Dedifferentiated amniotic fluid mesenchymal stem cell (primary cell): ENCODE results near the gene SARDH.
A peak's percentile ranks its signal among the peaks of the same experiment; 100 is the strongest.
"Not testable (repeated sequence)": the region's sequence is repeated elsewhere in the genome, so short reads cannot be mapped to it uniquely, and the experiment has no call there.

Experiments
- DNase-seq: peaks from one replicate; pipeline ENCODE4 v3.0.0-alpha.2; 2016; ENCODE audit errors: extremely low spot score

Gene SARDH

DNA sequence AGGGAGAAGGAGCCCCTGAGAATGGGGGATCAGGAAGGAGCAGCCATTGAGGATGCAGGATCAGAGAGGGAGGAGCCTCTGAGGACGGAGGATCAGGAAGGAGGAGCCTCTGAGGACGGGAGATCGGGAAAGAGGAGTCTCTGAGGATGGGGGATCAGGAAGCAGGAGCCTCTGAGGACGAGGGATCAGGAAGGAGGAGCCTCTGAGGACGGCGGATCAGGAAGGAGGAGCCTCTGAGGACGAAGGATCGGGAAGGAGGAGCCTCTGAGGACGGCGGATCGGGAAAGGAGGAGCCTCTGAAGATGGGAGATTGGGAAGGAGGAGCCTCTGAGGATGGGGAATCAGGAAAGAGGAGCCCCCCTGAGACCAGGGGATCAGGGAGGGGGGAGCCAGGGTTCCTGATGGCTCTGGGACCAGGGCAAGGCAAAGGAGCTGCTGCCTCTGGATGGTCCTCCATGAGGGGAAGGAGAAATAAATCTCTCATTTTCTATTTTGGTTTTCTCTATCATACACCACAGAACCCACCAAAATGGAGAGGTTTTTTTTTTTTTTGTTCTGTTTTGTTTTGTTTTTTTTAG, 22.6 kb upstream of the SARDH start:
- DNase-seq = no peak

DNA sequence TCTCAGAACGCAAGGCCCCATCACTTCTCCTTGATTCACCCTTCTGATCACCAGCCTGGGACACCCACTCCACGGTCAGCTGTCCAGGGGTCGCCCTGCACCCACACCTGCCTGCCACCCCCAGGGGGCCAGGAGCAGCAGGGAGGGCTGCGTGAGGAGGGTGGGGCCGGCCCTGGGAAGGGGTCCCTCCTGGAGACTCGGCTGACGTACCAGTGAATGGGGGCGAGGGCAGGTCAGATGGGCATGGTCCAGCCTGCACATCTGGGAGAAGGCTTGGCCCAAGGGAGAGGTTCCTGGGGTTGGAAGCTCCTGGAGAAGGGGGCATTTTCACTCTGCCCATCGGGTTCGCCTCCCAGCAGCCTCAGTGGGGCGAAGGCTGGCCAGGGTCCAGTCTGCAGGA, 21.8 kb upstream of the SARDH start:
- DNase-seq = no peak

GRCh38 chr9:133759146-133759900, 21.2 kb upstream of the SARDH start:
- DNase-seq = no peak

DNA sequence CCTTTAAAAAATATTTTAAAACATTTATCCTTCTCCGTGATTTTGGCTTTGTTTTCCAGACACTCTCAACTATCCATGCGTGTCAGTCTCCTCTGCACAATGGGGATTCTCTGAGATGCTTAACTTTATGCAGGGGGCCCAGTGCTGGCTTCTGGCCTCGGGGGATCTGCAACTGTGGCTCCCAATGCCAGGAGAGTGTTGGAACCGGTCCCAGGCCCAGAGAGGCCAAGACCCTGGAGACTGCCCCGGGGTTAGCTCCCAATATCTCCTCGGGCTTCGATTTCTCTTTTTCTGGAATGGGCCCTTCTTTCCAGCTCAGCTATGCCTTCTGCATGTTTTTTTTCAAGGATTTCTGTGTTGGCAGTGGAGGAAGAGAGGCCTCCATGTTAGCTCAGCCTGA, 20.1 kb upstream of the SARDH start:
- DNase-seq = no peak

DNA sequence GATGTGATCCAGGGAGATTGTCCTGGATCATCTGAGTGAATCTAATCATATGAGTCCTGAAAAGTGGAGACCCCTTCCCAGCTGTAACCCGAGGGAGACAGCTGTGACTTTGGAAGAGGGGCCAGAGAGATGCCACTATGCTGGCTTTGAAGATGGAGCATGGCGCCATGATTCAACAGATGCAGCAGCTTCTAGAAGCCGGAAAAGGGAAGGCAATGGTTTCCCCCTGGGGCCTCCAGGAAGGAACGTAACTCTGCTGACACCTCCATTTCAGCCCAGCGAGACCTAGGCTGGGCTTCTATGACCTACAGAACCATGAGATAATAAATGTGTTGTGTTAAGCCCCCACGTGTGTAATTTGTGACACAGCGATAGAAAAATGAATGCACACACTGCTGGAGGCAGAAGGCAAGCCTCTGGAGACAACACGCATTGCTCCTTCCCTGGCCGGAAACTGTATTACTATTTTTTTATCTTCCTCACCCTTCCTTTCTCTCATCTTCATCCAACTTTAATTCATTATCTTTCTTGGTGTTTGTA, 16.6 kb upstream of the SARDH start:
- DNase-seq = no peak

DNA sequence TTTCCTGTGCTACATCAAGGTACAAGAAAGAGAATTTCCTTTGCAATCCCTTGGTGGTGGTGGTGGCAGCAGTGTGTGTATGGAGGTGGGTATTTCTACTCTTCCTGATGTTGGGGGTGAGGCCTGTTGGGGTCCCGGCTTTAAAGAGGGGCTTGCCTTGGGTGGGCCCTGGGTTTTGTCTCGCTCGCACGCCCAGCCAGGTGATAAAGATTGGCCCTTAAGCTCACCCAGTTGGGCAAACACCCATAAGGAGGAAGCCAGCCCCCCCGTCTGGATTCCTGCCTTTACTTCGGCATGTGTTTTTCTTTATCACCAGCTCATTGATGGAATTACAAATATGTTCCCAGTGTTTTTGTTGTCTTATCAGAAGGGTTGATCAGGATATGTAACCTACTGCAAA, 16.0 kb upstream of the SARDH start:
- no peak for DNase-seq

DNA sequence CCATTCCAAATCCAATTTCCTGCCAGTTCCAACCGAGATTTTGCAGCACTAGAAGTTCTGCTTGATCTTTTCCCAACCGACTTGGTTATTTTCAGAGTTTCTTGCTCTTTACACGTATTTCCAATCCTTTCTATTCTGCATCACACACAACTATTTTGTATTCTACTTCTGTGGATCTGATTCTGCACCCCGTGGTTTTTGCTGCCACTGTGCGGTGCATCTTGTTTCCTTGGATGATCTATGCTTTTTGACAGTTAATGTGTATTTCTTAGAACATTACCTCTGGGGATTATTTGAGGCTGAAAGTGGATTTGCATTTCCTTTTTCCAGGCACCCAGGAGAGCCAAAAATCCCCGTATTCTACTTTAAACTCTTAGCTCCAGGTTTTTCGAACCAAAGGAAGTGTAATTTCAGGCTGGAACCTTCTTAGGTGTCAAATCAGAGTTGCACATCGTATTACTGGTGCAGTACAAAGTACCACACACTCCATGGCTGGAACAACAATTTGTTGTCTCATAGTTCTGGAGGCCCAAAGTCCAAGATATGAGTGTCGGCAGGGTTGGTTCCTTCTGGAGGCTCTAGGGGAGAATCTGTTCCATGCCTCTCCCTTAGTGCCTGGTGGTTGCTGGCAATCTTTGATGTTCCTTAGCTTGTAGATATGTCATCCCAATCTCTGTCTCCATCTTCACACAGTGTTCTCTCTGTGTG, 14.7 kb upstream of the SARDH start:
- no peak for DNase-seq

DNA sequence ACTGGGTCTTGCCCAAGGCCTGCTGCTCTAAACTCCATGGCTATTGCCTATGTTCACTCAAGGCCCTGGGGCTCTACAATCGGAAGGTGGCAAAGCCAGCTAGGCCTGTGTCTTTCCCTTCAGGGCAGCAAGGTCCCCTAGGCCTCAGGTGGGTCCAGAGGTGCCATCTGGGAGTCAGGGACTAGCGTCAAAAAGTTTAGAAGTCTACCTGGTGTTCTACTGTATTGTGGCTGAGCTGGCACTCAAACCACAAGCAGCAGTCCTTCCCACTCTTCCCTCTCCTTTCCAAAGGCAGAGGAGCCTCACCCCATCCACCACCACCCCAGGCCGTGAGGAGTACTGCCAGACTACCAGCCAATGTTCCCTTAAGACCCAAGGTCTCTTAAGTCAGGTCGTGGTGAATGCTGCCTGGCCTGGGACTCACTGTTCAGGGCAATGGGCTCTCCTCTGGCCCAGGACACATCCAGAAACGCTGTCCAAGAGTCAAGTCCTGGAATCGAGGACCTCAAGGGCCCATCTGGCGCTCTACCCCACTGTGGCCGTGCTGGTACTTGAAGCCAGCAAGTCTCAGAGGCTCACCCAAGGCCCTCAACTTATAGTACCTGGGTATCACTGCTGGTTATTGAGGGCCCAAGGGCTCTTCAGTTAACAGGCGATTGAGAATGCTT, 13.0 kb upstream of the SARDH start:
- DNase-seq = no peak

- DNase-seq = no peak
Measured at GRCh38 chr9:133747309-133747708, 9.2 kb upstream of the SARDH start.

GRCh38 chr9:133744528-133744927, 6.4 kb upstream of the SARDH start:
- DNase-seq = not testable (repeated sequence)

DNA sequence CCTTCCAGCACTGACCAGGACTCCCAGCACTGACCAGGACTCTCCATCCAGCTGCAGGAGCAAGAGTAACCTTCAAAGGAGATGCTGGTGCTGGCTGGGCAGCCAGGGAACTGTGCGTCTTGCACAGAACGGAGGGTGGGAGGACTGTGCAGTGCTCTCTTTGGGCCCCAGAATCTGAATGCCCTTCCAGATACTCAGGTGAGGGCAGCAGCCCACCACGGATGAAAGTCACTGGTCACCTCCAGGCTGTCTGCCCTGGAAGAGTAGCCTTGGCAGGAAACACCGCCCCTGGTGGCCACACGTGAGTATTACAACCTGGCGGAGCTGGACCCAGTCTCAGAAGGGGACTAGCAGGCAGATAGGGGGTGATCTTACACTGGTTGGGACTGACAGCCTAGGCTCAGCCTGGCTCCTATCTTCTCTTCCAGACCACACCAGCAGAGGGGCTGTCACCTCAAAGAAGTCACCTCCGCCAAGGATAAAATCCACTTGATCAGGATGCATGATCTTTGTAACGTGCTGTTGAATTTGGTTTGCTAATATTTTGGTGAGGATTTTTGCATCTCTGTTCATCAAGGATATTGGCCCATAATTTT, 4.8 kb upstream of the SARDH start:
- peak; percentile 49 for DNase-seq

- no peak for DNase-seq
Measured at GRCh38 chr9:133742251-133742650, 4.1 kb upstream of the SARDH start.

DNA sequence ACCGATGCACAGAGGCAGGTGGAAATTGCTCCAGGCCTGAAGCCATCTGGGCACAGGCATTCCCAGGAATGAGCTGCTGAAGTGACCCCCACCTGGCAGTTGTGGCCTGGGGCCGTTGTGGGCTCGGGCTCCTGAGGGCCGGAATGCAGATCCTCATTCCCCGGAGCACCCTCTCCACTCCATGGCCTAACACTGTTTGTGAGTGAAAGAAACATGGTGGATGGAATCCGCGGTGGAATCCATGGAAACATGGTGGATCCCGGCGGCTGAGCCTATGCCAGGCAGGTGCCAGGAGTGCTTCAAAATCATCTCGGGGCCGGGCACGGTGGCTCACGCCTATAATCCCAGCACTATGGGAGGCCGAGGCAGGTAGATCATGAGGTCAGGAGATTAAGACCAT, 3.6 kb upstream of the SARDH start:
- DNase-seq = no peak

DNA sequence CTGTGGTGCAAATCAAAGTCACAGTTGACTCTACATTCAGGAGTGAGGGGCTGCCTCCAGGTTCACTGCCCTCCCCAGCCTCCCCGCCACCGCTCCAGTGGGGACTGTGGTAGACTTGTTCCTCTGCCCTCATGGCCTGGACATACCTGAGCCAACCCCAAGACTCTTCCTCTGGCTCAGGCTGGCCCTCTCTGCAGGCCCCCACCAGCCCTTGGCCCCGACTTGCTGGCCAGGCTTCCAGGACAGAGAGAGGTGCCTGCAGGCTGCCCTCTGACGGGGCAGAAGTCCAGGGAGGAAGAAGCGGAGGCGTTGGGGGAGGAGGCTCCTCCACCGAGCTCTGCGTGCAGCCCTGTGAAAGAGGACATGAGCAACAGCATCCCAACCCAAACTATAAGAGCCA, 2.8 kb upstream of the SARDH start:
- DNase-seq = no peak

DNA sequence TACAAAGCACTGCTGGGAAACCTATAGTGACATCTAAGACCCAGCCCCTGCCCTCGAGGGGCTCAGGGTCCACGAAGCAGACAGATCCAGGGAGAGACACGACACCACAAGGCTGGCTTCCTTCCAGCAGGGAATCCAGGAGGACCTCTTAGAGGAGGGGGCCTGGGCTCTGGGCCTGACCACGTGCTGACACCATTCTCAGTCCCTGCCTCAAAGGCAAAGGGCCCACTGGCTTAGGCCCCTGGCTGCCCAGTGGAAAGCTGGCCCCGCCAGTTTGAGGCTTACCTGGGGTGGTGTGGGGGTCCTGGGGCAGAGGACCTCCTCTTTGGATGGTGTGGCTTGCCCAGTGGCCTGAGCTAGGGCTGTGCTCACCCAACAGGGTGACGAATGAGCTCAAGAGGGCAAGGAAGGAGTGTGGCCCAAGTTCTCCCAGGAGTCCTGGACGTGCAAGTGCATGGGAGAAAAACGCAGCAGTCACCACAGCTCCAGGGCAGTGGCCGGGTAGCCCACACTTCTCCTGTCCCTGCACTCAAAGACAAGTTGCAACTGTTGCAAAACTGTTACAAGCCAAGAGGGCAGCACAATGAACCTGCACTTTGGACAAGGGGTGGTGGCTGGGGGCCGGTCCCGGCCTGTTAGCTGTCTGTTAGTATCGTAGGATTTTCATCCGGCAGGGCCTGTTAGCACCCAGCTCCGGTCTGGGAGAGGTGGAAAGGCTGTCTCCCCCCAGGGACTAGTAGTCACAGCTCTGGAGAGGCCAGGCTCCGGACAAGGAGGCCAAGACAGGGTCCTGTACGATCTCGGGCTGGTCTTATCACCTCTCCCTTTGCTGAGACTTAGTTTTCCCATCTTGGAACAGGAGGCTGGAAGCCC, 1.5 kb upstream of the SARDH start:
- DNase-seq = no peak

DNA sequence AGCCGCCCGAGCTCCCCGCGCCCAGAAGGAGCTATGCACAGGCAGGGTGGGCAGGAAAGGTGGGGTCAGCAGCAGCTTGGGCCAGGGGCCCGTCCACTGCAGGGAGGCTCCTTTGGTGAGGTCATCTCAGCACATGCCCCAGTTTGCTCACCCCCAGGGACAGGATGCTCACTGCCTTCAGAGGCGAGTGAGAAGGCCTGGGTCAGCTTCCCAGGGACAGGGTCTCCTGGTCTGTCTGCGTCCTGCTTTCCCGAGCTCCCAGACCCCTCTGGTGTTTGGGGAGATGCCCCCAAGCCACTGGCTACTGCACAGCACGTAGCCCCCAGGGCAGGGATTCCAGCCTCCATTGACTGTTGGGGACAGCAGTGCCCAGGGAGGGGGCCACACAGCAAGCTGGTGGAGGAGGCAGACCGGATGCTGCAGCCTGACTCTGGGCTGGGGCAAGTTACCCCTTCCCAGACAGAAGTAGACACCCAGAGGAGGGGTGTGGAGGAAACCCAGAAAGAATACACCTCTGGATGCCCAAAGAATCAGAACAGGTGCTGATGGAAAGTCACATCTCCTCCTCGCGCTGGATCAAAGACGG, 581 bp upstream of the SARDH start:
- no peak for DNase-seq

DNA sequence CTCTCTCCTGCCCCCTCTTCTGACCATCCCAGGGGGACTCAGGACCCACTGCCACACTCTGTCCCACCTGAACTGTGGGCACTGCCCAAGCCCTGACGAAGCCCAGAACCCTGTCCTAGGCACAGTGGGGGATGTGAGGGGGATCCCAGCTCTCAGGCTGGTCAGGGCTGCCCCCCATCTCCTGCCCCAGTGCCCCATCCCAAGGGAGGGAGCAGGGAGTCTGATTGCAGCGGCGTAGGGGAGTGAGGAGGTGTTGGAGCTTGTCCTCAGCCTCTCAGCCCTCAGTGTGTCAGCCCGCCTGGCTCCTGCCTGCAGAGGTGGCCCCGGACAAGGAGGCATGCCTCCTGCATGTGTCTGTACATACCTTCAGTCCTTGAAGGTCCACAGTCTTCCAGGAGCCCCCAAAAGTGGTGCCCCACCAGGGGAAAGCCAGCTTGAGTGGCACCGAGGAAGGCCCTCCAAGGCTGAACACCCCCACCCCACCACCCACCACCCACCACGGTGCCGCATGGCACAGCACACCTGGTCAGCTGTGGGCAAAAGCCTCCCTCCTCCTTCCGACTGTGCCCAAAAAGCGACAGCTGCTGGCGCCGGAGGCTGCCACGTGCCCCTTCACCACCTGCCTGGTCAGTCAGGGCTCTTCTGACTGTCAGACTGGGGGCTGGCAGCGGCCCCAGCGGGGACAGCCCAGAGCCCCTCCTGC, 930 bp downstream of the SARDH start:
- no peak for DNase-seq

DNA sequence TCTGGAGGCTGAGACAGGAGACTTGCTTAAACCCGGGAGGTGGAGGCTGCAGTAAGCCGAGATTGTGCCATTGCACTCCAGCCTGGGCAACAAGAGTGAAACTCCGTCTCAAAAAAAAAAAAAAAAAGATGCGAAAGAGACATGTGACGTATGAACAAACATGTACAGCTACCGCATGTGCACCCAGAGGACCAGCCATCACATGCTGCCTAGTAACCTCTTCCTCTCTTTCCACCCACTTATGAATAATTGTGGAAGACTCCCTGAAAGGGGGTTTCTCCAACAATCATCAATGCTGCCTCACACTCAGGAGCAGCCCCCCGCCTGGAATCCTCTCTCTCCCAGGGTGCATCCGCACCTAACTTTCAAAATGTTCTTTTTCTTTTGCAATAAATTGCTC, 2.2 kb downstream of the SARDH start:
- DNase-seq = no peak

- DNase-seq = no peak
Measured at GRCh38 chr9:133735415-133735775, 2.8 kb downstream of the SARDH start.
